ENCODE data around the gene CEP57L1.

DNA sequence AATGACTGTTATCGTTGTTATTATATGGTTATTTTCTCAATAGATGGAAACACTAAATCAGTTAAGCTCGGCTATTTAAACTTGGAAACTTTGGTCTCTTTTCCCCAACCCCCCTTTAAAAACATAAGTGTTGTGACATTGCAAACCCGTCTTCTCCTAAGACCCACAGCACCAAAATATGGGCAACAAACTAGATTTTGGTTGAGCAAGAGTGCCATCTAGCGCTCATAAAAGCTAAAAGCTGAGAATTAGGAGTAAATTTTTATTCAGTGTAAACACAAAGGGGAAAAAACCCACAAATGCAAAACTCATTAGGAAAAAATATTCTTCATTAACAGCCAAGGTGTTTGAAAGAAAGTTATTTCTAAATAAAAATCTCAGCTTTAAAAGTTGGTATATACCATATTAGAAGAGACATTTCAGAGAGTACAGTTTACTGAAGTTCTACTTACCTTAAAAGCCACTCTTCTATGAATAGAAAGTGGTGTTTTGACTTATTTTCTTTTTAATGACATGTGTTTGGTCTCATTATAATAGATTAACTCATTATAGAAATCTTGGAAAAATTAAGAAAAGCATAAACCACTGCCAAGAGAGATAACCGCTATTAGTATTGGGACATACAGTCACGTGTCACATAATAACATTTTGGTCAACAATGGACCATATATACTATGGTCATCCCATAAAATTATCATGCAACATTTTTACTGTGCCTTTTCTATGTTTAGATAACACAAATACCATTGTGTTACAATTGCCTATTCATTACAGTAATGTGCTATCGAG lies 21.8 kb upstream of the CEP57L1 start:
- TF ChIP-seq, protein P1, sequence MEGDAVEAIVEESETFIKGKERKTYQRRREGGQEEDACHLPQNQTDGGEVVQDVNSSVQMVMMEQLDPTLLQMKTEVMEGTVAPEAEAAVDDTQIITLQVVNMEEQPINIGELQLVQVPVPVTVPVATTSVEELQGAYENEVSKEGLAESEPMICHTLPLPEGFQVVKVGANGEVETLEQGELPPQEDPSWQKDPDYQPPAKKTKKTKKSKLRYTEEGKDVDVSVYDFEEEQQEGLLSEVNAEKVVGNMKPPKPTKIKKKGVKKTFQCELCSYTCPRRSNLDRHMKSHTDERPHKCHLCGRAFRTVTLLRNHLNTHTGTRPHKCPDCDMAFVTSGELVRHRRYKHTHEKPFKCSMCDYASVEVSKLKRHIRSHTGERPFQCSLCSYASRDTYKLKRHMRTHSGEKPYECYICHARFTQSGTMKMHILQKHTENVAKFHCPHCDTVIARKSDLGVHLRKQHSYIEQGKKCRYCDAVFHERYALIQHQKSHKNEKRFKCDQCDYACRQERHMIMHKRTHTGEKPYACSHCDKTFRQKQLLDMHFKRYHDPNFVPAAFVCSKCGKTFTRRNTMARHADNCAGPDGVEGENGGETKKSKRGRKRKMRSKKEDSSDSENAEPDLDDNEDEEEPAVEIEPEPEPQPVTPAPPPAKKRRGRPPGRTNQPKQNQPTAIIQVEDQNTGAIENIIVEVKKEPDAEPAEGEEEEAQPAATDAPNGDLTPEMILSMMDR (IDR thresholded peaks at IDR 0.05), result peak; percentile 64 to 81 (median 75)
- TF ChIP-seq POLR2A (IDR thresholded peaks at IDR 0.05), result no peak

All from uterus (tissue), 2 donors.